Mucosa of rectum (tissue), 2 donors: ENCODE results near the gene PIEZO2.

Experiments used
- H3K27ac ChIP-seq, 2 donors: one replicate each; pipeline ENCODE4 v1.7.0; 2013; ENCODE audit warnings: inconsistent platforms in 2 of 2, low read depth in 2 of 2, low read length in 2 of 2
- H3K27me3 ChIP-seq, 2 donors: one replicate each; pipeline ENCODE4 v1.7.0; 2013; ENCODE audit warnings: low read length in 2 of 2; ENCODE audit not compliant: control insufficient read depth in 2 of 2, insufficient read depth in 2 of 2
- H3K36me3 ChIP-seq, 2 donors: one replicate each; pipeline ENCODE4 v1.7.0; 2013; ENCODE audit warnings: low read length in 2 of 2; ENCODE audit not compliant: control insufficient read depth in 2 of 2, insufficient read depth in 2 of 2
- H3K4me1 ChIP-seq, 2 donors: one replicate each; pipeline ENCODE4 v1.7.0; 2013; ENCODE audit warnings: low read length in 2 of 2, mild to moderate bottlenecking in 1 of 2; ENCODE audit not compliant: control insufficient read depth in 2 of 2, insufficient read depth in 2 of 2
- H3K4me3 ChIP-seq, 2 donors: one replicate each; pipeline ENCODE4 v1.7.0; 2013; ENCODE audit warnings: low read length in 2 of 2
- H3K9ac ChIP-seq, 2 donors: one replicate each; pipeline ENCODE4 v1.7.0; 2013; ENCODE audit warnings: low read length in 2 of 2, low read depth in 1 of 2, mild to moderate bottlenecking in 1 of 2
- H3K9me3 ChIP-seq, 2 donors: one replicate each; pipeline ENCODE4 v1.7.0; 2013; ENCODE audit warnings: low read length in 2 of 2; ENCODE audit not compliant: control insufficient read depth in 2 of 2
- donor health status: healthy.
- donor health status: Normal muscosa, but diverticular disease.

PIEZO2 gene

DNA sequence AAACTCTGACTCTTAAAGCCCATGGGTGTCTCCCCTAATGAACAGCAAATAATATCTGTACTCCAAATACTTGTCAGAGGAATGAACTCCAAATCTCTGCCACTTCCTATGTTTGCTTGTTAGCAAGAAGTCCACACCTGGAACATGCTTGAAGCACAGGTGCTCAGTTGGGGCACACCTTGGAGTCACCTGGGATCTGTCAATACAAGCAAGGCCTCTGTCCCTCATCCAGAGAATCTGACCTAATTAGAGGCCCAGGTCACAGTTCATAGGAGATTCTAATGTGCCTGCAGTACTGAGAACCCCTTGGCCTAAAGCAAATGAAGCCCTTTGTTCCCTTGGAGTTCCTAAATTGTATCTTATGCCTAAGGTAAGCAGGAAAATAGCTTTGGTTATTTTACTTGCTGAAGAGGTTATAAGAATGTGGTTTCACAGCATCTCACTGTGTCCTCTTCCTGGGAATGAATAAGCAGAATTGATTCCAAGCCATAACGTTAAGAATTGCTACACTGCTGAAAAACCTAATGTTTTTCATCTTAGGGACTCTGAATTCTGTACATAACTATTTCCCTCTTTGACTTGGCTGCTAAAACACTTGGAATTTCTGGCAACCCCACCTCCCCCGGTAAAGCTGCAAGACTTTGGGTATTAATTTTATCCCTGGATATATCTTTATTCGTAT, 113.4 kb downstream of the PIEZO2 start:
- Histone ChIP-seq H3K4me3 (no peak overlapping the region), H3K27me3 (no peaks in the 10 kb centered on the region), H3K4me1 (peaks cover 0 to 29% of the 10 kb centered on the region in 2 donors), H3K9me3 (peaks cover 0 to 2% of the 10 kb centered on the region in 2 donors), H3K36me3 (no peaks in the 10 kb centered on the region), H3K27ac (no peak overlapping the region), H3K9ac (no peak overlapping the region)

DNA sequence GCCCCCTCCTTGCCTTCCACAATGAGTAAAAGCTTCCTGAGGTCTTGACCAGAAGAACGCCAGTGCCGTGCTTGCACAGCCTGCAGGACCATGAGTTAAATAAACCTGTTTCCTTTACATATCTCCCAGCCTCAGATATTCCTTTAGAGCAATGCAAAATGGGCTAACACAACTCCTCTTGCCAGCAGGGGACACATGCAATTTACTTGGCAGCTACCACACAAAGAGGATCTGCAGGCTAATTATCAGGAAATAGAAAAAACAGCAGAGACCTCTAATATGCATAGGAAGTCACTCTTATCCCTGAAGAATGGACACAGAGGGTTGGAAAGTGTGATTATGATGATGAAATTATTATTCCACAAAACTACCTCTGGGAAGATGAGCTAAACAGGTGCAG, 114.0 kb downstream of the PIEZO2 start:
- H3K9ac ChIP-seq, result no peak overlapping the region
- no peaks in the 10 kb centered on the region for H3K36me3 ChIP-seq
- no peak overlapping the region for H3K27ac ChIP-seq
- no peak overlapping the region for H3K4me3 ChIP-seq
- H3K27me3 ChIP-seq, result no peaks in the 10 kb centered on the region
- peaks cover 0 to 2% of the 10 kb centered on the region in 2 donors for H3K9me3 ChIP-seq
- peaks cover 0 to 29% of the 10 kb centered on the region in 2 donors for H3K4me1 ChIP-seq

DNA sequence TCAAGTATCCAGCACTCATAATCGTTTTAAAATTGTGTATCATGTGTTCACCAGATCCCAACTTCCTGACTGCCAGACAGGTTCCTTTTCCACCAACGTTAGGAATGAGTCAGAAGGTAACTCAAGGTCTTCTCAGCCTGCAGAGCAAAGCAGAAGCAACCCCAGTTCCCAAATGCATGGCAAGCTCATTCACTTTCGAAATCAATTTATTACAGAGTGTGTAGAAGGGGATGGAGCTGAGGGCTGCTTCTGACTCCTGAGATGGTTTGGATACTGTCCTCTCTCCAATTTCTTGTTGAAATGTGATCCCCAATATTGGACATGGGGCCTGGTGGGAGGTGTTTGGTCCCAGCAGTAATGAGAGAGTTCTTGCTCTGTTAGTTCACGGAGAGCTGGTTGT, 114.5 kb downstream of the PIEZO2 start:
- Histone ChIP-seq H3K27me3 (no peaks in the 10 kb centered on the region), H3K4me1 (peaks cover 0 to 28% of the 10 kb centered on the region in 2 donors), H3K9ac (no peak overlapping the region), H3K36me3 (no peaks in the 10 kb centered on the region), H3K9me3 (peaks cover 0 to 2% of the 10 kb centered on the region in 2 donors), H3K27ac (no peak overlapping the region), H3K4me3 (no peak overlapping the region)

- peaks cover 0 to 24% of the 10 kb centered on the region in 2 donors for H3K4me1 ChIP-seq
- H3K4me3 ChIP-seq, result no peak overlapping the region
- no peaks in the 10 kb centered on the region for H3K36me3 ChIP-seq
- no peaks in the 10 kb centered on the region for H3K27me3 ChIP-seq
- no peak overlapping the region for H3K9ac ChIP-seq
- H3K9me3 ChIP-seq, result peaks cover 0 to 2% of the 10 kb centered on the region in 2 donors
- no peak overlapping the region for H3K27ac ChIP-seq
These were observed 115.9 kb downstream of the PIEZO2 start for GRCh38 chr18:11033503-11033902.

DNA sequence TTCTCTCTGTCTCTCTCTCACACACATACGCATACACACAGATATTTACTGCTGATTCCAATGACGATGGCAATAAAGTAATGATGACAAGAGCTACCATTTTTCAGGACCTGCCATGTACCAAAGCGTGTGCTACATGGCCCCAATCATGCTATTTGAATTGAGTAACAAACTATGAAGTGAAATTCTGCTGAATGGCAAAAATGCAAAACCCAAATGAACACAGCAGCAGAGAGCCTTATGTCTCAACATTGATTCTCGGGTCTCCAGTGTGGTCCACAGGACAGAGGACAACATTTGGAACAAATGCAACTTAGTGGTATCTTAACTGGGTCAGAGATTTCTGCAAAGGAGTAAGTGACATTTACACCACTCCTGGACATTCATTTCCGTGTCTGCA, 117.4 kb downstream of the PIEZO2 start:
- Histone ChIP-seq H3K9ac (no peak overlapping the region), H3K9me3 (peaks cover 0 to 2% of the 10 kb centered on the region in 2 donors), H3K27ac (no peak overlapping the region), H3K36me3 (no peaks in the 10 kb centered on the region), H3K27me3 (no peaks in the 10 kb centered on the region), H3K4me3 (no peak overlapping the region), H3K4me1 (peaks cover 0 to 16% of the 10 kb centered on the region in 2 donors)

DNA sequence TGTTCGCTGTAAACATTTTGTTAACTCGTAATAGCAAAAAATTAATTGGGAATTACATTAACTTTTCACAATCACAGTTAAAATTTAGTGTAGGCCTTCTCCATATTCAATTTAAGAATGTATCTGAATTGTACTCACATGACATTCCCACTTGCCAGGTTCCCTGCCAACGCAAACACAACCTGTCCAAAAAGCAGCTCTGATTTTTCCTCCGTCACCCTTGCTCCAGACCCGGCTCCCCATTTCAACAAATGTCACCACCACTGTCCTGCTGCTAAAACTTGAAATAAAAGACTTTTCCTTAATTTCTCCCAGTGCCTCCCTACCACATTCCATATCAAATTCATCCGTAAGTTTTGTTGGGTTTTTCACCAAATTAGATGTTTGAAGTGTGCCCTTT, 120.3 kb downstream of the PIEZO2 start:
- no peak overlapping the region for H3K4me3 ChIP-seq
- no peaks in the 10 kb centered on the region for H3K27me3 ChIP-seq
- no peak overlapping the region for H3K27ac ChIP-seq
- no peaks in the 10 kb centered on the region for H3K36me3 ChIP-seq
- H3K9ac ChIP-seq, result no peak overlapping the region
- H3K9me3 ChIP-seq, result peaks cover 0 to 2% of the 10 kb centered on the region in 2 donors
- H3K4me1 ChIP-seq, result no peaks in the 10 kb centered on the region

DNA sequence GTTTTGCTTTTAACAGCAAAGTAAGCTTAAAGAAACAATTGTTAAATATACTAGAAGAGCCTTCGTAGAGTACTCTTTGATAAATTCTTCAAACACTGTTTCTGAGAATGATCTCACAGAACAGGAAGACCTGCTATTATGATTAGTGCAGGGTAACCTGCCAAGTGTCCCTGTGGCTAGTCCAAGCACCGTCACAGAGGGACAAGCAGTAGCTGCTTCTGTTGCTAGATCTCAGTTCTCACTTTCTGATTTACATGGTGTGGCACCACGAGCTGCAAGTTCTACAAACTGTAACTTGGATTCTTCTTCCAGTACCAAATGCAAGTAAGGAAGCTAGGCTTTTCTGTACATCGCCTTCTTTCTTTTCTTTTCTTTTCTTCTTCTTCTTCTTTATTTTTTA, 121.5 kb downstream of the PIEZO2 start:
- Histone ChIP-seq H3K4me3 (no peak overlapping the region), H3K27me3 (no peaks in the 10 kb centered on the region), H3K27ac (no peak overlapping the region), H3K9me3 (no peaks in the 10 kb centered on the region), H3K36me3 (no peaks in the 10 kb centered on the region), H3K9ac (no peak overlapping the region), H3K4me1 (no peaks in the 10 kb centered on the region)

GRCh38 chr18:11025671-11026070, 123.7 kb downstream of the PIEZO2 start:
- Histone ChIP-seq H3K4me3 (no peak overlapping the region), H3K9ac (no peak overlapping the region)

DNA sequence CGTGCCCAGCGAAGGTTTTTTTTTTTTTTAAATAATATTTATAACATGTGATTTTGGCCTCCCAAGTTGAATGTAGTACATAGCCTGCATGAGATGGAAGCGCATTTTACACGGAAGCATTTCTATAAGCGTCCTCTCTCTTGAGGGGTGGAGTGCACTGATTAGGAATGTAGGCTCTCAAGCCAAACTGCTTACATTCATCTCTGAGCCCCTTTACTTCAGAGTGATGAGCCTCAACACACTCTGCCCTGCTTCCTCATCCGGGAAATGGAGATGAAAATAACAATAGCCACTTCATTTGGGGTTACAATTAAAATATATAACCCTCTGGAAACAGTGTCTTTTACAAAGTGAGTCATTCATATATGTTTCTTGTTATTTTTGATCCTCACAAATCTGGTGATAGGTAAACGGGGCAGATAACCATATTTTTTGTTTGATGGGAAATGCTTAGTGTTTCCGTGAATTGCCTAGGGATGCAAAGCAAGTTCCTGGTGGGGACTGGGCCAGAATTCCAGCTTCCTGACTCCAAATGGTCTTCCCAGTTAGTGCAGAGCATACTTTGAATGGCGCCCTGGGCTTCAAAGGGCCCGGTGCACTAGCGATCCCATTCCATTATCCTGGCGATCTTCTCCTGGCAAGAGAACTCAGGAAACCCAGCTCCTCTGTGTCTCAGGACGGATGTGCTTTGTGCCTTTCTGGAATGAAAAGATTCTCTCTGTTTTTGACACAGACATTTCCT, 124.3 kb downstream of the PIEZO2 start:
- no peaks in the 10 kb centered on the region for H3K27me3 ChIP-seq
- H3K27ac ChIP-seq, result no peak overlapping the region
- no peak overlapping the region for H3K4me3 ChIP-seq
- no peaks in the 10 kb centered on the region for H3K4me1 ChIP-seq
- H3K9ac ChIP-seq, result no peak overlapping the region
- no peaks in the 10 kb centered on the region for H3K36me3 ChIP-seq
- no peaks in the 10 kb centered on the region for H3K9me3 ChIP-seq

More at GRCh38 chr18:11025671-11026070, 123.7 kb downstream of the PIEZO2 start:
- Histone ChIP-seq H3K9me3 (no peaks in the 10 kb centered on the region), H3K36me3 (no peaks in the 10 kb centered on the region), H3K27me3 (no peaks in the 10 kb centered on the region), H3K27ac (no peak overlapping the region), H3K4me1 (no peaks in the 10 kb centered on the region)

DNA sequence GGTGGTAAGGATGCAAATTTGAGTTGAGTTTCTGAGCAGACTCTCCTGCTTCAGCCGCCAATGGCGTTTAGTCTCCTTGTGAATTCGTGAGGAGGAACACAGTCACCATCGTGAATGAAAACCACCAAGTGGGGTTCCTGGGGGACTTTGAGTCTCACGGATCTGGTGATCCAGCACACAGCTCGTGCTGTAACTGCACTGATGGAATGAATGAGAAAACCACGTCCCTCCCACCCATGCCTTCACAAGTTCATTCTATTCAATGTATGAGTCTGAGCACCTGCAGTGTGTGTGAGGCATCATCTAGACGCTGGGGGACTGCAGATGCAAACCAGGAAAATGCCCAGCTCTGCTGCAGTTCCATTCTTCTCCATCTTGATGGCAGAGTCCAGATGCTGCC, 127.9 kb downstream of the PIEZO2 start:
- Histone ChIP-seq H3K27ac (no peak overlapping the region), H3K36me3 (no peaks in the 10 kb centered on the region), H3K9ac (no peak overlapping the region), H3K27me3 (no peaks in the 10 kb centered on the region), H3K9me3 (no peaks in the 10 kb centered on the region), H3K4me1 (no peaks in the 10 kb centered on the region), H3K4me3 (no peak overlapping the region)
